ENCODE data around the gene MYBL2. TPM values are rescaled to one million over a fixed set of nuclear protein-coding genes. Genes with fewer than 3 reads are reported as not detected.

Gene MYBL2
- polyA plus RNA-seq, 1 of the 3 experiments (the other 2 are of a cell fraction): 9.7 TPM

DNA sequence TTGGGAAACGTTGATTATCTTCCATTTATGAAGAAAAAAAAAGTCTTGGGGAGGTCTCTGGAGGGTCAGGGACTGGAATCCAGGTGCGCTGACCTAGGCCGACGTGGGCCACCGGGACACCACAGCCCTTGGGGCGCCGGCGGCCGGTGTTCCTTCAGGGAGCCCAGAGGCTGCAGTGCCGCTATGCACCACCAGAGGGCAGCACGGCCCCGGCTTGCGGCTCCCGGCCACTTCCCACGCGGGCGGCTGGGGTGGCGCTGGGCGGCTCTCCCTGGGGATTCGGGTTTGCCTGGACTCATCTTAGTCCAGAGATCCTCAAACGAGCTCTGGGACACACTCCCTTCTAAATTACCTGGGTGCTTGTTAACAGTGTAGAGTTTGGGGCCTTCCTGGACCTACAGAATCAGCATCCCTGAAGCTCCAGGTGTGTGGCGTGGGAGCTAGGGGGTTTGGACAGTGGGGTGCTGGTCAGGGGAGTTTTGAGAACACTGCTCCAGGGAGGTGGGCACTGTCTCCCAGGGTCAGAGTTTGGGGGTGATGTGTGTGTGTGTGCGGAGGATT is 82.9 kb downstream of the MYBL2 start:
- peak; percentile 93 for DNase-seq
- Histone ChIP-seq H3K9me3 (no peaks in the 10 kb centered on the region), H3K36me3 (replicated peaks in 1 of 2; ENCODE audit: control insufficient read depth in 1 of 2, insufficient read depth in 2 of 2, low read length in 1 of 2) (no peaks in the 10 kb centered on the region), H3K79me2 (ENCODE audit: insufficient read depth) (no peaks in the 10 kb centered on the region), H2AFZ (ENCODE audit: low read depth) (no peak overlapping the region), H4K20me1 (ENCODE audit: insufficient read depth) (no peaks in the 10 kb centered on the region), H3K27me3 (ENCODE audit: insufficient read depth) (no peaks in the 10 kb centered on the region), H3K27ac (ENCODE audit: low read depth in 2 of 2, low read length in 1 of 2) (no peak overlapping the region), H3F3A (replicated peaks; ENCODE audit: insufficient read depth) (peaks cover under 1% of the 10 kb centered on the region), H3K9me2 (no peaks in the 10 kb centered on the region), H3K4me3 (ENCODE audit: low read depth in 2 of 2, low read length in 1 of 2) (no peak overlapping the region; a peak in 1 of 4 replicates), H3K9ac (no peak overlapping the region), H3K4me2 (no peak overlapping the region), H3K4me1 (ENCODE audit: control insufficient read depth in 1 of 2, insufficient read depth in 2 of 2, low read depth in 1 of 2, low read length in 1 of 2) (peaks cover 4 to 6% of the 10 kb centered on the region in 2 experiments; a peak in 2 of 4 replicates)
- TF ChIP-seq SMC3 (IDR thresholded peaks at IDR 0.05; ENCODE audit: low read depth, low read length): peak; percentile 99
- no peak for TF ChIP-seq CHD2 (IDR thresholded peaks at IDR 0.05; ENCODE audit: low read length, partially characterized antibody)
- TF ChIP-seq, protein P1, sequence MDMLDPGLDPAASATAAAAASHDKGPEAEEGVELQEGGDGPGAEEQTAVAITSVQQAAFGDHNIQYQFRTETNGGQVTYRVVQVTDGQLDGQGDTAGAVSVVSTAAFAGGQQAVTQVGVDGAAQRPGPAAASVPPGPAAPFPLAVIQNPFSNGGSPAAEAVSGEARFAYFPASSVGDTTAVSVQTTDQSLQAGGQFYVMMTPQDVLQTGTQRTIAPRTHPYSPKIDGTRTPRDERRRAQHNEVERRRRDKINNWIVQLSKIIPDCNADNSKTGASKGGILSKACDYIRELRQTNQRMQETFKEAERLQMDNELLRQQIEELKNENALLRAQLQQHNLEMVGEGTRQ (IDR thresholded peaks at IDR 0.05; ENCODE audit: borderline replicate concordance, low read depth, low read length): no peak
- no peak for TF ChIP-seq NFIC (IDR thresholded peaks at IDR 0.05; ENCODE audit: borderline replicate concordance)
- TF ChIP-seq RFX5 (IDR thresholded peaks at IDR 0.05; ENCODE audit: low read length): no peak
- TF ChIP-seq RAD21 (IDR thresholded peaks at IDR 0.05; ENCODE audit: low read length): peak; percentile 95
- no peak for TF ChIP-seq TAF1 (IDR thresholded peaks at IDR 0.05; ENCODE audit: borderline replicate concordance, low read depth, low read length)
- no peak for TF ChIP-seq RCOR1 (IDR thresholded peaks at IDR 0.05; ENCODE audit: low read length)
- no peak for TF ChIP-seq FOSL2 (IDR thresholded peaks at IDR 0.05; ENCODE audit: borderline replicate concordance, low read depth)
- no peak for TF ChIP-seq EZH2phosphoT487 (IDR thresholded peaks at IDR 0.05; ENCODE audit: borderline replicate concordance, low read depth)
- no peak for TF ChIP-seq SIN3A (IDR thresholded peaks at IDR 0.05; ENCODE audit: borderline replicate concordance, low read depth, low read length)
- no peak for TF ChIP-seq YY1 (IDR thresholded peaks at IDR 0.05; ENCODE audit: low read depth)
- no peak for TF ChIP-seq EP300 (IDR thresholded peaks at IDR 0.05; ENCODE audit: borderline replicate concordance in 1 of 2, low read depth in 1 of 2, low read length in 1 of 2)
- TF ChIP-seq, protein P2, sequence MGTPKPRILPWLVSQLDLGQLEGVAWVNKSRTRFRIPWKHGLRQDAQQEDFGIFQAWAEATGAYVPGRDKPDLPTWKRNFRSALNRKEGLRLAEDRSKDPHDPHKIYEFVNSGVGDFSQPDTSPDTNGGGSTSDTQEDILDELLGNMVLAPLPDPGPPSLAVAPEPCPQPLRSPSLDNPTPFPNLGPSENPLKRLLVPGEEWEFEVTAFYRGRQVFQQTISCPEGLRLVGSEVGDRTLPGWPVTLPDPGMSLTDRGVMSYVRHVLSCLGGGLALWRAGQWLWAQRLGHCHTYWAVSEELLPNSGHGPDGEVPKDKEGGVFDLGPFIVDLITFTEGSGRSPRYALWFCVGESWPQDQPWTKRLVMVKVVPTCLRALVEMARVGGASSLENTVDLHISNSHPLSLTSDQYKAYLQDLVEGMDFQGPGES (IDR thresholded peaks at IDR 0.05; ENCODE audit: low read depth, low read length): no peak
- TF ChIP-seq, protein P3, sequence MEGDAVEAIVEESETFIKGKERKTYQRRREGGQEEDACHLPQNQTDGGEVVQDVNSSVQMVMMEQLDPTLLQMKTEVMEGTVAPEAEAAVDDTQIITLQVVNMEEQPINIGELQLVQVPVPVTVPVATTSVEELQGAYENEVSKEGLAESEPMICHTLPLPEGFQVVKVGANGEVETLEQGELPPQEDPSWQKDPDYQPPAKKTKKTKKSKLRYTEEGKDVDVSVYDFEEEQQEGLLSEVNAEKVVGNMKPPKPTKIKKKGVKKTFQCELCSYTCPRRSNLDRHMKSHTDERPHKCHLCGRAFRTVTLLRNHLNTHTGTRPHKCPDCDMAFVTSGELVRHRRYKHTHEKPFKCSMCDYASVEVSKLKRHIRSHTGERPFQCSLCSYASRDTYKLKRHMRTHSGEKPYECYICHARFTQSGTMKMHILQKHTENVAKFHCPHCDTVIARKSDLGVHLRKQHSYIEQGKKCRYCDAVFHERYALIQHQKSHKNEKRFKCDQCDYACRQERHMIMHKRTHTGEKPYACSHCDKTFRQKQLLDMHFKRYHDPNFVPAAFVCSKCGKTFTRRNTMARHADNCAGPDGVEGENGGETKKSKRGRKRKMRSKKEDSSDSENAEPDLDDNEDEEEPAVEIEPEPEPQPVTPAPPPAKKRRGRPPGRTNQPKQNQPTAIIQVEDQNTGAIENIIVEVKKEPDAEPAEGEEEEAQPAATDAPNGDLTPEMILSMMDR (IDR thresholded peaks at IDR 0.05): peak; percentile 98
- TF ChIP-seq TEAD4 (IDR thresholded peaks at IDR 0.05; ENCODE audit: borderline replicate concordance, insufficient read depth): no peak
- TF ChIP-seq GATA2 (CRISPR knock-in tag; IDR thresholded peaks at IDR 0.05): no peak
- TF ChIP-seq FOXM1 (IDR thresholded peaks at IDR 0.05; ENCODE audit: low read depth): no peak
- no peak for TF ChIP-seq JUND (IDR thresholded peaks at IDR 0.05)
- TF ChIP-seq, protein P4, sequence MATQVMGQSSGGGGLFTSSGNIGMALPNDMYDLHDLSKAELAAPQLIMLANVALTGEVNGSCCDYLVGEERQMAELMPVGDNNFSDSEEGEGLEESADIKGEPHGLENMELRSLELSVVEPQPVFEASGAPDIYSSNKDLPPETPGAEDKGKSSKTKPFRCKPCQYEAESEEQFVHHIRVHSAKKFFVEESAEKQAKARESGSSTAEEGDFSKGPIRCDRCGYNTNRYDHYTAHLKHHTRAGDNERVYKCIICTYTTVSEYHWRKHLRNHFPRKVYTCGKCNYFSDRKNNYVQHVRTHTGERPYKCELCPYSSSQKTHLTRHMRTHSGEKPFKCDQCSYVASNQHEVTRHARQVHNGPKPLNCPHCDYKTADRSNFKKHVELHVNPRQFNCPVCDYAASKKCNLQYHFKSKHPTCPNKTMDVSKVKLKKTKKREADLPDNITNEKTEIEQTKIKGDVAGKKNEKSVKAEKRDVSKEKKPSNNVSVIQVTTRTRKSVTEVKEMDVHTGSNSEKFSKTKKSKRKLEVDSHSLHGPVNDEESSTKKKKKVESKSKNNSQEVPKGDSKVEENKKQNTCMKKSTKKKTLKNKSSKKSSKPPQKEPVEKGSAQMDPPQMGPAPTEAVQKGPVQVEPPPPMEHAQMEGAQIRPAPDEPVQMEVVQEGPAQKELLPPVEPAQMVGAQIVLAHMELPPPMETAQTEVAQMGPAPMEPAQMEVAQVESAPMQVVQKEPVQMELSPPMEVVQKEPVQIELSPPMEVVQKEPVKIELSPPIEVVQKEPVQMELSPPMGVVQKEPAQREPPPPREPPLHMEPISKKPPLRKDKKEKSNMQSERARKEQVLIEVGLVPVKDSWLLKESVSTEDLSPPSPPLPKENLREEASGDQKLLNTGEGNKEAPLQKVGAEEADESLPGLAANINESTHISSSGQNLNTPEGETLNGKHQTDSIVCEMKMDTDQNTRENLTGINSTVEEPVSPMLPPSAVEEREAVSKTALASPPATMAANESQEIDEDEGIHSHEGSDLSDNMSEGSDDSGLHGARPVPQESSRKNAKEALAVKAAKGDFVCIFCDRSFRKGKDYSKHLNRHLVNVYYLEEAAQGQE (IDR thresholded peaks at IDR 0.05; ENCODE audit: low read depth, low read length): 0 out of 2 replicates have a peak, but pooled peaks have one; percentile 13
- TF ChIP-seq NRF1 (IDR thresholded peaks at IDR 0.05; ENCODE audit: low read depth, low read length): 0 out of 2 replicates have a peak, but pooled peaks have one; percentile 13
- no peak for TF ChIP-seq MXI1 (IDR thresholded peaks at IDR 0.05; ENCODE audit: low read depth, low read length)
- CTCF ChIA-PET: interaction anchor here (0.5 to 9.9 kb wide), 80 partner anchors 8 to 458 kb away, joined by 3 to 134 read pairs (median 4); no protein-coding TSS in a partner anchor
- POLR2A ChIA-PET: no interaction called here
- WGBS (ENCODE audit: low lambda C conversion rate): 21% methylated on average over 13 of the region's 23 CpGs

Measured in SK-N-SH (cell line).